Testis (tissue), 3 donors: ENCODE results near the gene CAMKMT. TPM values are rescaled to one million over a fixed set of nuclear protein-coding genes. Genes with fewer than 3 reads are reported as not detected.
"Not testable (repeated sequence)": the region's sequence is repeated elsewhere in the genome, so short reads cannot be mapped to it uniquely, and the experiment has no call there.

ENCODE experiments used
- DNase-seq: peaks from one replicate; pipeline ENCODE4 v3.0.0-alpha.2; 2019
- H3K27ac ChIP-seq, 2 donors: fragments of 200-600 bp; sonication (generic); one replicate each; pipeline ENCODE4 v1.5.1; 2019
- H3K27me3 ChIP-seq: fragments of 200-600 bp; sonication (generic); one replicate; pipeline ENCODE4 v1.5.1; 2019
- H3K36me3 ChIP-seq: fragments of 200-600 bp; sonication (generic); one replicate; pipeline ENCODE4 v1.5.1; 2017; ENCODE audit warnings: low read depth; ENCODE audit errors: missing control alignments
- H3K4me1 ChIP-seq: fragments of 200-600 bp; sonication (generic); one replicate; pipeline ENCODE4 v1.5.1; 2019
- H3K4me3 ChIP-seq, 2 donors: fragments of 200-600 bp; sonication (generic); one replicate each; pipeline ENCODE4 v1.5.1; 2017 to 2019
- H3K9me3 ChIP-seq: fragments of 200-600 bp; sonication (generic); one replicate; pipeline ENCODE4 v1.5.1; 2017
- POLR2A ChIP-seq: fragments of 450-650 bp; IDR thresholded peaks from one replicate; pipeline ENCODE4 v1.6.1; 2017; ENCODE audit warnings: antibody characterized with exemption, mild to moderate bottlenecking, moderate library complexity
- WGBS, 2 donors: methylation state at CpG; one replicate each; pipeline ENCODE4 v1.1.5; 2018; 5-methylcytosine and 5-hydroxymethylcytosine counted together
- intact Hi-C: fragments of 100-400 bp; cut with DNase I; formaldehyde crosslinking; loops from one replicate; pipeline ENCODE4 v1.15.1; 2023; ENCODE audit warnings: low total_unique reads
- polyA plus RNA-seq: library from polyadenylated mRNA; stranded (reverse); fragments of 350-450 nt; fragmentation: Illumina TruSeq; extraction: RNeasy Lipid Tissue Mini Kit (QIAGEN cat#74804); gene quantifications from one replicate; pipeline ENCODE4 v1.2.3, GENCODE V29; 2014; ENCODE audit warnings: low read depth, low replicate concordance; ENCODE audit not compliant: insufficient read depth
- total RNA-seq, 2 donors: library from RNA; depleted of rRNA; stranded (reverse); fragments of >200 nt; gene quantifications; one replicate each; pipeline ENCODE4 v1.2.3, GENCODE V29; 2016
- TF ChIP-seq, protein P1 (sequence below), 3 experiments: fragments of 450-650 bp in 2 of 3; fragments of 200-600 bp in 1 of 3; sonication (generic) in 1 of 3; IDR thresholded peaks; one replicate each; pipeline ENCODE4 v1.5.1; 2016 to 2019; ENCODE audit warnings: antibody characterized with exemption in 3 of 3, mild to moderate bottlenecking in 2 of 3, moderate library complexity in 1 of 3

Gene CAMKMT
- total and polyA plus RNA-seq, 3 donors from 2014 or later, result 15.9 to 21.2 (median 18.5) TPM

DNA sequence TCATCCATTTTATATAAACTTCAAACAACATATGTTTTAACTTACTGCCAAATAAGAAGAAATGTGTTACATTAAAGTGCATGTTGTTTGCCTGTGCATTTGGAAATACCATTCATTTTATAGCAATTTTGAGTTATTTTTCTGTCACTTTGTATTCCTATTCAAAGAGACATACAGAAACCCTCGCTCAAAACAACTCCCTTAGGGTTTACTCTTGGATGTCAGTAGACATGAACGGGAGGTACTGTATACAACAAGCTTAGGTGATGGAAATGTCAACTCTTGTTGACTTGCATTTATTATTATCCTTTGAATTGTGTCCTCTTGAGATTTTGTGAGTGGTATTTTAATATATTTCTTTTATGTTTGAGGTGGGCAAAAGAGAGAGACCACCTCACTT, 132.3 kb downstream of the CAMKMT start:
- intact Hi-C loops, result no loop called here
- Histone ChIP-seq H3K4me3 (no peak overlapping the region), H3K36me3 (no peaks in the 10 kb centered on the region), H3K27ac (no peak overlapping the region), H3K27me3 (no peaks in the 10 kb centered on the region), H3K9me3 (no peaks in the 10 kb centered on the region), H3K4me1 (no peaks in the 10 kb centered on the region)
- TF ChIP-seq, protein P1, sequence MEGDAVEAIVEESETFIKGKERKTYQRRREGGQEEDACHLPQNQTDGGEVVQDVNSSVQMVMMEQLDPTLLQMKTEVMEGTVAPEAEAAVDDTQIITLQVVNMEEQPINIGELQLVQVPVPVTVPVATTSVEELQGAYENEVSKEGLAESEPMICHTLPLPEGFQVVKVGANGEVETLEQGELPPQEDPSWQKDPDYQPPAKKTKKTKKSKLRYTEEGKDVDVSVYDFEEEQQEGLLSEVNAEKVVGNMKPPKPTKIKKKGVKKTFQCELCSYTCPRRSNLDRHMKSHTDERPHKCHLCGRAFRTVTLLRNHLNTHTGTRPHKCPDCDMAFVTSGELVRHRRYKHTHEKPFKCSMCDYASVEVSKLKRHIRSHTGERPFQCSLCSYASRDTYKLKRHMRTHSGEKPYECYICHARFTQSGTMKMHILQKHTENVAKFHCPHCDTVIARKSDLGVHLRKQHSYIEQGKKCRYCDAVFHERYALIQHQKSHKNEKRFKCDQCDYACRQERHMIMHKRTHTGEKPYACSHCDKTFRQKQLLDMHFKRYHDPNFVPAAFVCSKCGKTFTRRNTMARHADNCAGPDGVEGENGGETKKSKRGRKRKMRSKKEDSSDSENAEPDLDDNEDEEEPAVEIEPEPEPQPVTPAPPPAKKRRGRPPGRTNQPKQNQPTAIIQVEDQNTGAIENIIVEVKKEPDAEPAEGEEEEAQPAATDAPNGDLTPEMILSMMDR (IDR thresholded peaks at IDR 0.05), result no peak
- no peak for TF ChIP-seq POLR2A
- no peak for DNase-seq
- 81 to 93% methylated on average over 2 of the region's 2 CpGs for WGBS, 2 donors

- H3K27me3 ChIP-seq, result no peaks in the 10 kb centered on the region
- no peak overlapping the region for H3K4me3 ChIP-seq
- H3K27ac ChIP-seq, result no peak overlapping the region
- no peaks in the 10 kb centered on the region for H3K4me1 ChIP-seq
- 97 to 100% methylated on average over 3 of the region's 3 CpGs for whole genome bisulfite sequencing, 2 donors
- no peaks in the 10 kb centered on the region for H3K36me3 ChIP-seq
- intact Hi-C loops, result no loop called here
- TF ChIP-seq, protein P1 (IDR thresholded peaks at IDR 0.05), result no peak
- no peak for DNase-seq
- H3K9me3 ChIP-seq, result no peaks in the 10 kb centered on the region
Observed at GRCh38 chr2:44495035-44495434, 133.3 kb downstream of the CAMKMT start.

DNA sequence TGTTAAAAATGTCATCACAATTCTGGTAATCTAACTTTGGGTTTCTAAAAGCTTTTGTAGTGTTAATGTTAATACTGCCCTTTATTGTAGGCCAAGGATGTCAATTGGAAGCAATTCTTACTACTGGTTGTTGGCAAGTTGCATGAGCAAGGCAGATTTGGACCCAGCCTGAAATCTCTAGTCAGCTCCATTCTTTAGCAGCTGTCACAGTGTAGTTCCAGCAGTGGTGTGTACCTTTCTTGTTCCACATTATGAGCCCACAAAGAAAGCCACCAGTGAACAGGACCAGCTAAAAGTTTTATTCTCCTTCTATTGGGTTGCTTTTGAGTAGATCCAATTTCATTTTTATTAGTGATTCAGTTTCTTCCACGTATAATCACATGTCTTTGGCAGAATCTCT, 133.8 kb downstream of the CAMKMT start:
- Histone ChIP-seq H3K36me3 (no peaks in the 10 kb centered on the region), H3K9me3 (no peaks in the 10 kb centered on the region), H3K4me1 (no peaks in the 10 kb centered on the region), H3K27ac (no peak overlapping the region), H3K4me3 (no peak overlapping the region), H3K27me3 (no peaks in the 10 kb centered on the region)
- WGBS, 2 donors, result 81 to 82% methylated on average over 1 of the region's 1 CpG
- no peak for TF ChIP-seq POLR2A
- DNase-seq, result no peak
- intact Hi-C loops, result no loop called here

DNA sequence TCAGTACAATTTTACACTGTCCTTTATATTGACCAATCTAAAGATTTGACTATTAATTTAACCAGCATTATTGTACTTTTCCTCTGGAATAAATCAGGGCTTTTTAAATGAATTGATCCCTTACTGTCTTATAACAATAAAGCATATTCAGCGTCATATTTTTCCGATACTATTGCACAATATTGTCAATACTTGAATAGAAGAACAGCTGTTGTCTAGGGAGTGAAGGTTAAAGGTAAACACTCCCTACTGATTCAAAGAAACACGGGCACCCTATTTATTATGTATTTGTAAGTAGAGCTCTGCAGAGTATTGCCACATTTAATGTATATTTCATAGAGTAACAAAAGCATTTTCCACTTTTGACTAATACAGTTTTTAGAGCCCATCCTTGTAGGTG, 134.4 kb downstream of the CAMKMT start:
- no peaks in the 10 kb centered on the region for H3K36me3 ChIP-seq
- H3K27me3 ChIP-seq, result no peaks in the 10 kb centered on the region
- H3K4me3 ChIP-seq, result no peak overlapping the region
- WGBS, 2 donors, result 80 to 93% methylated on average over 3 of the region's 3 CpGs
- intact Hi-C loops, result no loop called here
- no peak for DNase-seq
- H3K4me1 ChIP-seq, result no peaks in the 10 kb centered on the region
- H3K9me3 ChIP-seq, result no peaks in the 10 kb centered on the region
- no peak for TF ChIP-seq POLR2A
- H3K27ac ChIP-seq, result no peak overlapping the region

GRCh38 chr2:44498551-44498950, 136.8 kb downstream of the CAMKMT start:
- 85 to 91% methylated on average over 2 of the region's 2 CpGs for WGBS, 2 donors
- DNase-seq, result no peak

GRCh38 chr2:44505664-44506063, 143.9 kb downstream of the CAMKMT start:
- WGBS, 2 donors, result 93 to 97% methylated on average over 7 of the region's 7 CpGs
- H3K27me3 ChIP-seq, intact Hi-C loops, H3K4me1 ChIP-seq, H3K36me3 ChIP-seq, H3K27ac ChIP-seq, DNase-seq, H3K9me3 ChIP-seq, H3K4me3 ChIP-seq: not testable (repeated sequence)

More at GRCh38 chr2:44498551-44498950, 136.8 kb downstream of the CAMKMT start:
- intact Hi-C loops, result no loop called here
- H3K36me3 ChIP-seq, result no peaks in the 10 kb centered on the region
- no peak overlapping the region for H3K4me3 ChIP-seq
- H3K27ac ChIP-seq, result no peak overlapping the region
- H3K9me3 ChIP-seq, result no peaks in the 10 kb centered on the region
- H3K27me3 ChIP-seq, result no peaks in the 10 kb centered on the region
- TF ChIP-seq POLR2A, result no peak
- TF ChIP-seq, protein P1 (IDR thresholded peaks at IDR 0.05), result no peak
- no peaks in the 10 kb centered on the region for H3K4me1 ChIP-seq
